ENCODE results near the gene MARK4. TPM values are rescaled to one million over a fixed set of nuclear protein-coding genes. Genes with fewer than 3 reads are reported as not detected.

MARK4 gene
- total RNA-seq, 2 donors from 2014 or later: 18.2 to 24.1 TPM

DNA sequence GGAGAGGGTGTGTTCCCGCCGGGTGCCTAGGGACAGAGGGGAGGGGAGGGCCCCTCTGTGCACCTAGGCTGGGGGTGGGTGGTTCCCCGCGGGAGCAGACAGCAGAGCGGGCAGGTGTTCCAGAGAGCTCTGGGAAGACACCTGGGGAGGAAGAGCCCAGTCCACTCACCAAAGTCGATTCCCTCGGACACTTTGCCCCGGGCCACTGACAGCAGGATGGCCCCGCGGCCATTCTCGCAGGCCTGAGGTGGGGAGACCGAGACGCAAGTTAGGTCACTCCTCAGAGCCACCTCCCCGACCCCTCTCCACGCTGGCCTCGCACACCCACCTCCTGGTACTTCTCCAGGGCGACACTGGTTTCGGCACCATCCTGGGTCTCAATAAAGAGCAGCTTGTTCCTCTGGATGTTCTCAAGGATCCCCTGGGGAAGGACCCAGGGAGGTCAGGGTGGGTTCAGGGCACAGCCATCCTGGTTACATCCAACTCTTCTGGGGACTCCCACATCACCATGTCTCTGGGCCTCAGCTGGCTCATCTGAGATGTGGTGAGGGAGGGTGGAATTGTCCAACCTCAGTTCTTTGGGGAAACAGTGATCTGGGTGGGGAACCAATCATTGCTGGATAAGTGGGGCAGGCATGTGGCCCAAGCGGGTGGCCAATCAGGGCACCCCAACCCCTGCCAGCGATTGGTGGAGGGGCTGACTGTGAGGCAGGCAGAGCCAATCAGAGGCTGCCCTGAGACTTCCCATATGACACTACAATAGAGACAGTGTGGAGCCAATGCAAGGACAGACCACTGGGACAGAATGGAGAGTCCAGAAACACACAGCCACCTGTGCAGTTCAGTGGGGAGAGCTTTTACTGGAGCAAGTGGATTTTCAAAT lies 102.1 kb downstream of the MARK4 start:
- no peak for DNase-seq (ENCODE audit: low spot score)
- Histone ChIP-seq H3K27me3 (no peaks in the 10 kb centered on the region), H3K9me3 (no peaks in the 10 kb centered on the region), H3K27ac (no peak overlapping the region), H3K4me1 (no peaks in the 10 kb centered on the region), H3K36me3 (peaks cover 27% of the 10 kb centered on the region), H3K4me3 (no peak overlapping the region)
- TF ChIP-seq, protein P1, sequence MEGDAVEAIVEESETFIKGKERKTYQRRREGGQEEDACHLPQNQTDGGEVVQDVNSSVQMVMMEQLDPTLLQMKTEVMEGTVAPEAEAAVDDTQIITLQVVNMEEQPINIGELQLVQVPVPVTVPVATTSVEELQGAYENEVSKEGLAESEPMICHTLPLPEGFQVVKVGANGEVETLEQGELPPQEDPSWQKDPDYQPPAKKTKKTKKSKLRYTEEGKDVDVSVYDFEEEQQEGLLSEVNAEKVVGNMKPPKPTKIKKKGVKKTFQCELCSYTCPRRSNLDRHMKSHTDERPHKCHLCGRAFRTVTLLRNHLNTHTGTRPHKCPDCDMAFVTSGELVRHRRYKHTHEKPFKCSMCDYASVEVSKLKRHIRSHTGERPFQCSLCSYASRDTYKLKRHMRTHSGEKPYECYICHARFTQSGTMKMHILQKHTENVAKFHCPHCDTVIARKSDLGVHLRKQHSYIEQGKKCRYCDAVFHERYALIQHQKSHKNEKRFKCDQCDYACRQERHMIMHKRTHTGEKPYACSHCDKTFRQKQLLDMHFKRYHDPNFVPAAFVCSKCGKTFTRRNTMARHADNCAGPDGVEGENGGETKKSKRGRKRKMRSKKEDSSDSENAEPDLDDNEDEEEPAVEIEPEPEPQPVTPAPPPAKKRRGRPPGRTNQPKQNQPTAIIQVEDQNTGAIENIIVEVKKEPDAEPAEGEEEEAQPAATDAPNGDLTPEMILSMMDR (IDR thresholded peaks at IDR 0.05): no peak

DNA sequence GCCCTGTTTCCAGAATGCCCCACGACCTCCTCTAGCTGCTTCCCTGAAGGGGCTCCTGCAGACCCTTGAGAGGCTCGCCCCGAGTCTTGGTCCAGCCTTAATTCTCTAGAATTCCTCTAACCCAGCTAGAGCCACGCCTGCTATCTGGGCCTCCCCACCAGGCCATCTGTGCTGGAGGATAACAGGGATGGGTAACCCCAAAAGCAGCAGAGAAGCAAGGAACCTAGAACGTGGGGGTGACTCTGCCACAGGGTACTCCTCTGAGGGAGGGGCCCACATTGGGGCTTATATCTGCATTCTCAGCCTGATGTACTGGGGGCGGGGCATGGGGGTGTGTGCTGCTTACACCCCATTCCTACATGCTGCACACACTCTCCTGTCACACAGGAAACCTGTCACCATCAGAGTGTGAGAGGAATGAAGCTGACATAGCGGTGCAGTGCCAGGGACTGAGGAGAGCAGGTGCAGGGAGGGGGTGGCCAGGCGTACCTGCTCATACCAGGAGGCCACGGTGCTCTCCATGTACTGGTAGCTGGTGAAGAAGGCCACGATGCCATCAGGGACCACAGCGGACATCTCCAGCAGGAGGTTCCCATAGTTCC lies 103.3 kb downstream of the MARK4 start:
- Histone ChIP-seq H3K4me3 (no peak overlapping the region), H3K9me3 (no peaks in the 10 kb centered on the region), H3K4me1 (no peaks in the 10 kb centered on the region), H3K36me3 (peaks cover 27% of the 10 kb centered on the region), H3K27ac (no peak overlapping the region), H3K27me3 (no peaks in the 10 kb centered on the region)
- no peak for DNase-seq (ENCODE audit: low spot score)
- TF ChIP-seq, protein P1 (IDR thresholded peaks at IDR 0.05): no peak

Other genes starting within 250 kb of the MARK4 start
- gene RELB, start 249.8 kb upstream of the MARK4 start, total RNA-seq: 1 to 10 TPM; 1.3 to 3.1 TPM
- gene CLASRP, start 212.2 kb upstream of the MARK4 start, total RNA-seq: 10 to 100 TPM; 29.6 to 31.3 TPM
- gene ZNF296, start 174.8 kb upstream of the MARK4 start, total RNA-seq: under 1 TPM in 1 of 2 donors, not detected in 1; 0.43 TPM
- 10 to 100 TPM; 11.3 to 20.0 TPM for gene GEMIN7, start 172.0 kb upstream of the MARK4 start, total RNA-seq
- 10 to 100 TPM; 21.7 to 22.9 TPM for gene PPP1R37, start 158.1 kb upstream of the MARK4 start, total RNA-seq
- under 1 TPM; 0.16 to 0.22 TPM for gene NKPD1, start 90.3 kb upstream of the MARK4 start, total RNA-seq
- 10 to 100 TPM; 17.9 to 22.8 TPM for gene TRAPPC6A, start 73.0 kb upstream of the MARK4 start, total RNA-seq
- gene BLOC1S3, start 72.5 kb upstream of the MARK4 start, total RNA-seq: 1 to 10 TPM; 5.0 to 5.6 TPM
- gene EXOC3L2, start 5.9 kb upstream of the MARK4 start, total RNA-seq: 1 to 10 TPM; 3.0 to 8.2 TPM
- 1,000 to 10,000 TPM; 3,033 to 6,121 TPM for gene CKM, start 71.6 kb downstream of the MARK4 start, total RNA-seq
- under 1 TPM in 1 of 2 donors, not detected in 1; 0.75 TPM for gene KLC3, start 89.5 kb downstream of the MARK4 start, total RNA-seq
- gene ERCC2, start 119.3 kb downstream of the MARK4 start, total RNA-seq: 10 to 100 TPM in 1 of 2 donors, 1 to 10 TPM in 1; 8.6 to 11.2 TPM
- 100 to 1,000 TPM; 112 to 230 TPM for gene PPP1R13L, start 153.8 kb downstream of the MARK4 start, total RNA-seq
- gene POLR1G, start 155.4 kb downstream of the MARK4 start, total RNA-seq: 1 to 10 TPM; 5.5 to 5.6 TPM
- 100 to 1,000 TPM; 110 to 126 TPM for gene ERCC1, start 172.6 kb downstream of the MARK4 start, total RNA-seq
- 10 to 100 TPM; 17.8 to 19.7 TPM for gene FOSB, start 216.7 kb downstream of the MARK4 start, total RNA-seq
- 10 to 100 TPM; 22.8 to 24.0 TPM for gene RTN2, start 245.8 kb downstream of the MARK4 start, total RNA-seq
- 1 to 10 TPM in 1 of 2 donors, not detected in 1; 1.8 TPM for gene PPM1N, start 247.2 kb downstream of the MARK4 start, total RNA-seq

Data from right atrium auricular region (tissue), 2 donors.